Islet precursor cell (in vitro differentiated cells): Measurements from ENCODE around the gene PGAP2.
"Not testable (repeated sequence)": the region's sequence is repeated elsewhere in the genome, so short reads cannot be mapped to it uniquely, and the experiment has no call there.

ENCODE experiments used
- DNase-seq: peaks from one replicate; pipeline ENCODE4 v3.0.0-alpha.2; 2018

The PGAP2 gene

GRCh38 chr11:3859373-3859881, 51.1 kb downstream of the PGAP2 start:
- DNase-seq: no peak

- DNase-seq: no peak
Measured at GRCh38 chr11:3860375-3860774, 52.0 kb downstream of the PGAP2 start.

GRCh38 chr11:3860898-3861393, 52.6 kb downstream of the PGAP2 start:
- DNase-seq: not testable (repeated sequence)

- DNase-seq: no peak
Measured at GRCh38 chr11:3861683-3862082, 53.3 kb downstream of the PGAP2 start.

- peak; percentile 61 for DNase-seq
Measured at GRCh38 chr11:3865388-3866193, 57.2 kb downstream of the PGAP2 start.

- peak; percentile 69 for DNase-seq
Measured at GRCh38 chr11:3866206-3866605, 57.8 kb downstream of the PGAP2 start.

- no peak for DNase-seq
Measured at GRCh38 chr11:3866836-3867208, 58.5 kb downstream of the PGAP2 start.

- peak; percentile 75 for DNase-seq
Measured at GRCh38 chr11:3867209-3868091, 59.1 kb downstream of the PGAP2 start.

- DNase-seq: no peak
Measured at GRCh38 chr11:3873712-3874349, 65.5 kb downstream of the PGAP2 start.
